Measurements from ENCODE around the gene MISP3.
A peak's percentile ranks its signal among the peaks of the same experiment; 100 is the strongest.

MISP3 gene

DNA sequence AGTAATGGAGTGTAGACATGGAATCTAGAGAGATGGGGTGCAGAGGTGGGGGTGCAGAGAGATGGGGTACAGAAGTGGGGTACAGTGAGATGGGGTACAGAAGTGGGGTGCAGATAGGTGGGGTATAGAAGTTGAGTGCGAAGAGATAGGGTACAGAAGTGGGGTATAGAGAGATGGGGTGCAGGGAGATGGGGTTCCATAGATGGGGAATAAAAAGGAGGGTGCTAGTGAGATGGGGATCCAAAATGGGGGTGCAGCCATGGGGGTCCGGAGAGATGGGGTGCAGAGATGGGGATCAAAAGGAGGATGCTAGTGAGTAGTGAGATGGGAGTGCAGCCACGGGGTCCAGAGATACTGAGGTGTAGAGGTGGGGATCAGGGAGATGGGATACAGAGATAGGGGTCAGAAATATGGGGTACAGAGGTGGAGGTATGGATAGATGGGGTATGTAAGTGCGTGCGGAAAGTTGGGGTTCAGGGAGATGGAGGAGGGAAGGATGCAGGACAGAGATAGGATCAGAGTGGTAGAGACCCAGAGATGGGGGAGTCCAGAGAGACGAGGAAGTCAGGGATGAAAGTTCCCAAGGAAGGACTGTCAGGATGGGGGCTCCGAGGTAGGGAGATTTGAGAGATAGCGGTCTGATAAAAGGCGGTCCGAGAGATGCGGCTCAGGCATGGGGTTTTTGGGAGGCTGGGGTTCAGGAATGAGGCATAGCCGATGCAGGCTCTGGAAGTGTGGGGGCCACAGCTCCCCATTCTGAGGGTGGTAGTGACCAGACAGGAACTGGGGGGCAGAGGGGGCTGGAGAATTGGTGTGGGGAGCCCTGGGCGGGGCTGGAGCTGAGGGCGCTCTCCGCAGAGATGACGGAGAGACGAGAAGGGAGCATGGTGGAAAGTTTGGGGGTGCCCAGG lies 14.1 kb upstream of the MISP3 start:
- H3K4me1 ChIP-seq (ENCODE audit: low read depth, poor library complexity, severe bottlenecking): no peaks in the 10 kb centered on the region
- no peak overlapping the region for H3K4me3 ChIP-seq (IDR thresholded peaks at IDR 0.05; ENCODE audit: insufficient read depth, low read depth, low read length)
- peak overlapping the region; percentile 61; the same call in 1 of the 2 replicates for H2AFZ ChIP-seq (ENCODE audit: low read depth)
- no peak overlapping the region for H3K9ac ChIP-seq
- TF ChIP-seq, protein P1, sequence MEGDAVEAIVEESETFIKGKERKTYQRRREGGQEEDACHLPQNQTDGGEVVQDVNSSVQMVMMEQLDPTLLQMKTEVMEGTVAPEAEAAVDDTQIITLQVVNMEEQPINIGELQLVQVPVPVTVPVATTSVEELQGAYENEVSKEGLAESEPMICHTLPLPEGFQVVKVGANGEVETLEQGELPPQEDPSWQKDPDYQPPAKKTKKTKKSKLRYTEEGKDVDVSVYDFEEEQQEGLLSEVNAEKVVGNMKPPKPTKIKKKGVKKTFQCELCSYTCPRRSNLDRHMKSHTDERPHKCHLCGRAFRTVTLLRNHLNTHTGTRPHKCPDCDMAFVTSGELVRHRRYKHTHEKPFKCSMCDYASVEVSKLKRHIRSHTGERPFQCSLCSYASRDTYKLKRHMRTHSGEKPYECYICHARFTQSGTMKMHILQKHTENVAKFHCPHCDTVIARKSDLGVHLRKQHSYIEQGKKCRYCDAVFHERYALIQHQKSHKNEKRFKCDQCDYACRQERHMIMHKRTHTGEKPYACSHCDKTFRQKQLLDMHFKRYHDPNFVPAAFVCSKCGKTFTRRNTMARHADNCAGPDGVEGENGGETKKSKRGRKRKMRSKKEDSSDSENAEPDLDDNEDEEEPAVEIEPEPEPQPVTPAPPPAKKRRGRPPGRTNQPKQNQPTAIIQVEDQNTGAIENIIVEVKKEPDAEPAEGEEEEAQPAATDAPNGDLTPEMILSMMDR (conservative IDR thresholded peaks at IDR 0.05; ENCODE audit: low read depth, low read length): no peak
- no peak overlapping the region for H3K4me2 ChIP-seq
- H3K79me2 ChIP-seq (ENCODE audit: insufficient read depth, low read depth): no peaks in the 10 kb centered on the region
- H3K27ac ChIP-seq: no peak overlapping the region
- H4K20me1 ChIP-seq (ENCODE audit: insufficient read depth): no peaks in the 10 kb centered on the region
- peaks cover 5% of the 10 kb centered on the region; the same call in 1 of the 2 replicates for H3K27me3 ChIP-seq (ENCODE audit: insufficient read depth, low read depth)
- no peaks in the 10 kb centered on the region for H3K36me3 ChIP-seq (ENCODE audit: insufficient read depth)

DNA sequence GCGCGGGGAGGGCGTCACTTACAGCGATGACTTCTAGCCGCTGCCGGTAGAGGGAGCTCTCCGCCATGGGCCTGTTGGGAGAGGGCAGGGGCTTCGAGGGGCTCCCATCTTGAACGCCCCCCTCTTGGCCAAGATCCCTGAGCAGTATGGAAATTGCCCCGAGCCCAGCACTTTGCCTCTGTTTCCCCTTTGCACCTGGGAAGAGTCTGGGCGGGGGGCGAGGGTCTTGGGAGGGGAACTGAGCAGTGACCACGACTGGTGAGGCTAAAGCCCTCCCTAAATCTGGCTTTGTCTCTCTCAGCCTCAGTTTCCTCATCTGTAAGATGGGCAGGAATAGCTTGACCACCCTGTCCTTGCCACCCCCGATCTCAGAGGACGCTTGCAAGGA lies 13.5 kb upstream of the MISP3 start:
- TF ChIP-seq, protein P1 (conservative IDR thresholded peaks at IDR 0.05; ENCODE audit: low read depth, low read length): peak; percentile 88
- no peaks in the 10 kb centered on the region for H4K20me1 ChIP-seq (ENCODE audit: insufficient read depth)
- no peaks in the 10 kb centered on the region for H3K36me3 ChIP-seq (ENCODE audit: insufficient read depth)
- no peaks in the 10 kb centered on the region for H3K79me2 ChIP-seq (ENCODE audit: insufficient read depth, low read depth)
- peak overlapping the region; percentile 61; the same call in 1 of the 2 replicates for H2AFZ ChIP-seq (ENCODE audit: low read depth)
- H3K27me3 ChIP-seq (ENCODE audit: insufficient read depth, low read depth): peaks cover 5% of the 10 kb centered on the region; the same call in 1 of the 2 replicates
- no peak overlapping the region for H3K4me2 ChIP-seq
- no peaks in the 10 kb centered on the region for H3K4me1 ChIP-seq (ENCODE audit: low read depth, poor library complexity, severe bottlenecking)
- no peak overlapping the region for H3K9ac ChIP-seq
- no peak overlapping the region for H3K4me3 ChIP-seq (IDR thresholded peaks at IDR 0.05; ENCODE audit: insufficient read depth, low read depth, low read length)
- H3K27ac ChIP-seq: no peak overlapping the region

DNA sequence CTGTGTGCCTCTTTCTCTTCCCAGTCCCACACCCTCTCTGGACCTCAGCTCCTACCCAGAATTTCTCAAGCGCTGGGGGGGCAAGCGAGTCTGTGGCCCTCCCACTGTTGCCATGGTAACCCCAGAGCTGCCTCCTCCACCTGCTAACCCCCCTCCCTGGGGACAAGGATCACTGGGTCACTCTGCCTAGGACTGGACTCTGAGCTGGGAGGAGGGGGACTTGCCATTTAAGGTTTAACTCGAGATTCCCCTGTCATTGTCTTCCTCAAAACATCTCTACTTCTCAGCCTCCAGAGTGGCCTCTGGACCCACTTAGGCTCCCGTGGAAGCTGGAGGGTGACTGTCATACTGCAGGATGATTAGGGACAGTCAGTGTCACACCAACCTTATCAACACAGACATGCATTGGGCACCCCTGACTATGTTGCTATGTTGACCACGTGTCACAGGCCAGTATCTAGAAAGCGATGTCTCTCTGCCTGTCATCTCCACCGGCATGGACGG lies 12.9 kb upstream of the MISP3 start:
- H3K79me2 ChIP-seq (ENCODE audit: insufficient read depth, low read depth): no peaks in the 10 kb centered on the region
- no peaks in the 10 kb centered on the region for H3K4me1 ChIP-seq (ENCODE audit: low read depth, poor library complexity, severe bottlenecking)
- TF ChIP-seq, protein P1 (conservative IDR thresholded peaks at IDR 0.05; ENCODE audit: low read depth, low read length): no peak
- H3K9ac ChIP-seq: no peak overlapping the region
- no peaks in the 10 kb centered on the region for H4K20me1 ChIP-seq (ENCODE audit: insufficient read depth)
- H2AFZ ChIP-seq (ENCODE audit: low read depth): no peak overlapping the region
- no peak overlapping the region for H3K27ac ChIP-seq
- no peak overlapping the region for H3K4me2 ChIP-seq
- H3K27me3 ChIP-seq (ENCODE audit: insufficient read depth, low read depth): peaks cover 5% of the 10 kb centered on the region; the same call in 1 of the 2 replicates
- no peak overlapping the region for H3K4me3 ChIP-seq (IDR thresholded peaks at IDR 0.05; ENCODE audit: insufficient read depth, low read depth, low read length)
- no peaks in the 10 kb centered on the region for H3K36me3 ChIP-seq (ENCODE audit: insufficient read depth)

DNA sequence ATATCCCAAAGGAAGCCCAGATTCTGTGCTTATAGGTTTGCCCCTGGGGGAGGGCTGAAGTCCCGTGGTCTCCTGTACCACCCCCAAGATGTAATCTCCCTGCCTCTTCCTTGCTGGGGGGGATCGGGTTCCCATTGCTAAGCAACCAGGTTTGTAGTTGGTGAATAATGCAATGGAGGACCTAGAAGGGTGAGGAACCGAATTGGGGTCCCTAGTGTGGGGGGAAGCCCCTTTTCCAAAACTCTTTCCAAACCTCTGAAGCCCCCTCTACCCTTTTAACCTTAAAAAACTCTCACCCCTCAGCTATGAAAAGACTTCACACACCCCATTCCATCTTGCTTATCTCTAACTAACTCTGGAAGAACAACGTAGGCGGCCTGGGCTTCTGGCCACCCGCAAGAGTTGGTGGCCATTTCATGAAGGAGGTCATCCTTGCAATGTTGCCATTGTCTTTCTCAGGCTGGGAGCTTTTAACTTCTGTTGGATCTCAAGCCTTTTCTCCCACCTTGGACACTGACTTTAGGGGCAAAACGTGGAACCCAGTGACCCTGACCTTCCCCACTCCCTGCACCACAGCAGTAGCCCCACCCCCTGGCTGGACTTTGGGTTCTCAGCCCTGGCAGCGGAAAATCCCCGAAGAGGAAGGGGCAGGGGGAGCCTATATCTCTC lies 11.4 kb upstream of the MISP3 start:
- H3K36me3 ChIP-seq (ENCODE audit: insufficient read depth): no peaks in the 10 kb centered on the region
- peaks cover 7% of the 10 kb centered on the region; the same call in 1 of the 2 replicates for H3K27me3 ChIP-seq (ENCODE audit: insufficient read depth, low read depth)
- H2AFZ ChIP-seq (ENCODE audit: low read depth): no peak overlapping the region
- TF ChIP-seq, protein P1 (conservative IDR thresholded peaks at IDR 0.05; ENCODE audit: low read depth, low read length): no peak
- H3K27ac ChIP-seq: no peak overlapping the region
- H3K79me2 ChIP-seq (ENCODE audit: insufficient read depth, low read depth): no peaks in the 10 kb centered on the region
- no peaks in the 10 kb centered on the region for H3K4me1 ChIP-seq (ENCODE audit: low read depth, poor library complexity, severe bottlenecking)
- no peak overlapping the region for H3K4me2 ChIP-seq
- H3K9ac ChIP-seq: no peak overlapping the region
- no peak overlapping the region for H3K4me3 ChIP-seq (IDR thresholded peaks at IDR 0.05; ENCODE audit: insufficient read depth, low read depth, low read length)
- H4K20me1 ChIP-seq (ENCODE audit: insufficient read depth): no peaks in the 10 kb centered on the region

Measured in KMS-11 (cell line).